Measurements from ENCODE around the gene CENPO.

The CENPO gene

DNA sequence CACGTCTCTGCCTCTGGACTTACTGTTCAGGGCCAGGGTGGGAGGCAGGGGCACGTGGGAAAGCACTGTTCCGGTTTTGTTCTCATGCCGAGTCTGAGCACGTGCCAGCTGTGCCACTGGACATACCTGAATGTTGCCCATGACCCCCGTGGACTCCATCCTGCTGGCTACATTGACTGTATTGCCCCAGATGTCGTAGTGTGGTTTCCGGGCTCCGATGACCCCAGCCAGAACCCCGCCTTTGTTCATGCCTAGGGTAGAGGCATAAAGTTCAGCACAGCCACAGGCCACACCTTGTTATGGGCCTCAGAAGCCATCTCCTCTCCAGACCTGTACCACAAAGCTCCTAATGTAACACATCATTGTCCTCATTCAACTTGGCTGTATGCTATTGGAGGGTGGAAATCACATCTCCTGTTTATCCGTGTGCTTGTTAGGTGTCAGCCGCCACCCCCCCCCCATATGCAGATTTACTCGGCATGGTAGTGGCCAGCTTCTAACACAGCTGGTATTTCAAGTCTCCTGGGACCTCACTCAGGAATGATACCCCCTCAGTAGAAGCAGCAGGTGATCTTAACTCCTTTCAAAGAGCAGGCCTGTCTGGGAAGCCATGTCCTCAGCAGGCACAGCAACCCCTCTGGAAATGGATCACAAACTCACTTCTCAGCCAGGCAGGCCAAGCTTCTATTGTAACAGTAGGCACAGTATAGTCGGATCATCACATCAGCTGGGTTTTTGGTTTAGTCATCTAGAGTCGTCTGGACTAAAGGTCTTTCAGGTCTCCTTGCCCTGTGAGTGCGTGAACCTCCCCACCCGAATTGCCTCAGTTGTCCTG is 27.6 kb downstream of the CENPO start:
- H3K4me3 ChIP-seq (ENCODE audit: low read depth, low read length), result no peak overlapping the region
- DNase-seq (ENCODE audit: low read depth), result no peak

DNA sequence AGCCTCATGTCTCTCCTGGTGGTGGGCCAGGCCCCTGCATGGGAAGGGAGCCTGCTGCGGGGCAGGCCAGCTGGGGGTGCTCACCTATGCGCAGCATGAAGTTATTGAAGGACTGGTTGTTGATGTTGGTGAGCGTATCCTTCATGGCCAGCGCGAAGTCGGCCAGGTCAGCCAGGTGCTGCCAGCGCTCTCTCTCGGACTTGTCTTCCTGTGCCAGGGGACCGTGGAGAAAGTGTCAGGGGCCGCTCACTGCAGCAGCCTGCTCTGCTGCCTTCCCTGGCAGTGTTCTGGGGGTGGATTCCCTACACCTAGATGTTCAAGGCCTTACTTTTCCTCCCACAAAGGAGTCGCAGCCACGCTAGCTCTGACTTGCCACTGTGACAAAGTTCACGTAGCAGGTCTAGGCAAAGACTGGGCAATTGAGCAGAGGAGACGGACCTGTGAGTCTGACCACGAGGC is 28.2 kb downstream of the CENPO start:
- no peak overlapping the region for H3K4me3 ChIP-seq (ENCODE audit: low read depth, low read length)
- no peak for DNase-seq (ENCODE audit: low read depth)

DNA sequence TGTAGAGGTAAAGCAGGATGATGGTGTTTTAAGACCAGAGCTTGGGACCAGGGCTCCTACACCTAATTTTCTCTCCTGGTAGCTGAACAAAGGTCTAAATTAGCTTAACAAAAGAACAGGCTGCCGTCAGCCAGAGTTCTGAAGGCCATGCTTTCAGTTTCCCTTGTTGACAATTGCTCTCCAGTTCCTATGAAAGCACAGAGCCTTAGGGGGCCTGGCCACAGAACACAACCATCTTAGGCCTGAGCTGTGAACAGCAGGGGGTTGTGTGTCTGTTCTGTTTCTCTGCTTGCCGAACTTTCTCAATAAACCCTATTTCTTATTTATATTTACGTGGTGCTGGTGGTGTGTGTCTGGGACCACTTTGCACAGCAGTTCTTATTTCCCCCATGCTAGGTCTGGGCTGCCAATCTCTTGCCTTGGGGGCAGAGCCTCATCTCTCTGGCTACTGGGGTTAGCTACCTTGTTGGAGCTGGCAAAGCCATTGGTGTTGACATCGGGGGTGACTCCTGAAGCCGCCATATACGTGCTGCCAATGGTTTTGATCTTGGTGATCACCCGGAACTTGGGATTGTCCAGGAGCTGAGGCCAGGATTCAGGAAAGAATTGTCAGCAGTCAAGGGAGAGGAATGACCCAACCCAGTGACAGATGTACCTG is 29.0 kb downstream of the CENPO start:
- no peak overlapping the region for H3K4me3 ChIP-seq (ENCODE audit: low read depth, low read length)
- no peak for DNase-seq (ENCODE audit: low read depth)

DNA sequence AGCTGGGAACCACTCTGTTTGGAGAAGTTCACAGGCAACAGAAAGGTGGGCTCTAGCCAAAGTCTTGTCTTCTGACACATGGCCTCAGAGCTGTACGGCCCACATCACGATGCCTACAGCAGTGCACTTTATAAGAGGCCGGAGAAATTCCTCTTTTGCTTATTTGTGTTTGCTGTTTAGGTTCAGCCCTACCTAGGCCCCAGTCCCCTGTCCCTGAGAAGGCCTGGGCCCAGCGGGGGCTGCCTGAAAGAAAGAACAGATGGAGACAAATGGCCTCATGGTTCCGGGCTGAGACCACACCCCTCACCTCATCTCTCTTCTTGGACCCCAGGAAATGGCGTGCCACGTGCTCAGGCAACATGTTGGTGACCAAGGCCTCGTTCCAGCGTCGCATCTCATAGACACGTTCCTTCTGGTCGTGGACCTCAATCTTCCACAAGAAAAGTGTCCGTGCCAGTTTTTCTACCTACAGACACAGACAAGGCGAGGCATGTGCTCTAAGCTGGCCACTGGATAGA is 30.9 kb downstream of the CENPO start:
- no peak overlapping the region for H3K4me3 ChIP-seq (ENCODE audit: low read depth, low read length)
- no peak for DNase-seq (ENCODE audit: low read depth)

DNA sequence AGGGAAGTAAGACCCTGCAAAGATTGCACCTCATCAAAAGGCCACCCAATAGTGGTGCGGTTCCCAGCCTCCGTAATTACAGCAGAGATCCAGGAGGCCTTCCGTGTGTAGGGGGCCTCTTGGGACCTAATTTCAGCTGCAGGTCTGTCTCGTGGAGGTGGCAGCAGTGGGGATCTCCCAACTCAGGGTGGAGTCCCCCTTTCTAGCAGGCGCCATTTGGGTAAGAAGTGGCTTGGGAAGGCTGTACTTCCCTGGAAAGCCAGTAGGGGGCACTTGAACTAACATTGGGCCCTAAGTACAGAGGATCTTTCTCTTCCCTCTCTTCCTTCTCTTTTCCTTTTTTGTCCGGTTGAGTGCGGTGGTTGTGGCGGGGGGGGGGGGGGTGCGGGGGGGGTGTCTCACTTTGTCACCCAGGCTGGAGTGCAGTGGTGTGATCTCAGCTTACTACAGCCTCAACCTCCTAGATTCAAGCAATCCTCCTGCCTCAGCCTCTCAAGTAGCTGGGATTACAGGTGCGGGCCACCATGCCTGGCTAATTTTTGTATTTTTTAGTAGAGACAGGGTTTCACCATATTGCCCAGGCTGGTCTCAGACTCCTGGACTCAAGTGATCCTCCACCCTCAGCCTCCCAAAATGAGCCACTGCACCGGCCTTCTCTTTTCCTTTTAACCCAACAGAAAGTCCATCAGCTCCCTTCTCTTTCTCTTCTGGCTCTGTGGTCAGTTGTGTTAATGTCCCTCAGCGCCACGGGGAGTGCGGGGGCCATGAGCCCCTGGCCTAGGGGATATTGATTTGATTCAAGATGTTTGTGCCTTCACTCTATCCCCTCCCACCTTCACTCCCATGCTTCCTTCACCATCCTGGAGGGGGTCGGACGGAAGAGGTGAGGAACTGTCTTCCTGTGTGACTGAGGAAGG is 32.0 kb downstream of the CENPO start:
- no peak for DNase-seq (ENCODE audit: low read depth)
- no peak overlapping the region for H3K4me3 ChIP-seq (ENCODE audit: low read depth, low read length)

DNA sequence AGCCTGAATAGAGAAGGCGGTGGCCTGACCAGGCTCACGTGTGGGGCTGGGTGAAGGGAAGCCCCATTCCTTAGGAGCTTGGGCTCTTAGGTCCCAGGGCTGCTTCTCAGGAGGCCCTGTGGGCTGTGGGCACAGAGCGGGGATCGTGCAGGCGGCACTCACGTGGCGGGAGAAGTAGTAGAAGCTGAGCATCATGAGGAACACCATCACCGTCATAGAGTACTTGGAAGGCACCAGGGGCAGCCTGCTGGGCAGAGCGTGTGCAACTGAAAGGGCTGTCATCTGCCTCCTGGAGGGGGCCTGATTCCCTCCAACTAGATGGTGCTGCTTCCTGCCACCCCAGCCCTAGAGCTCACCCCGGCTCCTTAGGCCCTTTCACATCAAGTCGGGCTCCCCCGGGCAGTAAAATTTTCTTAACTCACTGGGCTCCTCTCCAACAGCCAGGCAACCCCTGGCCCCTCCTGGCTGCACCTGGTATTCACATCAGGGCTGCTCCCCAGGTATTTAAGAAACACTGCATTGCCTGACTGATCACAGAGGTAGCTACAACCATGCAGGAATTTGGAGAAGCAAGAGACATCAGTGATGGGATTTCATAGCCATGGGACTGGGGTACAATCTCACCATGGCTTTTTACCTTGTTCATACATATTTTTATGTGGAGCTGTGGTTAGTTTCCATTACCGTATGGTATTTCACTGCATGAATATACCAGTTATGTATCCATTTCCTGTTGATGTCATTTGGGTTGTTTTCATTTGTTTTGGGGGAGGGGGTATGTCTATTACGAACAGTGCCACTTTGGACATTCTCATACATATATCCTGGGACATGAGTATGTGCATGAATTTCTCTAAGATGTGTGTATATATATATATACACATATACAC is 32.9 kb downstream of the CENPO start:
- DNase-seq (ENCODE audit: low read depth), result no peak

DNA sequence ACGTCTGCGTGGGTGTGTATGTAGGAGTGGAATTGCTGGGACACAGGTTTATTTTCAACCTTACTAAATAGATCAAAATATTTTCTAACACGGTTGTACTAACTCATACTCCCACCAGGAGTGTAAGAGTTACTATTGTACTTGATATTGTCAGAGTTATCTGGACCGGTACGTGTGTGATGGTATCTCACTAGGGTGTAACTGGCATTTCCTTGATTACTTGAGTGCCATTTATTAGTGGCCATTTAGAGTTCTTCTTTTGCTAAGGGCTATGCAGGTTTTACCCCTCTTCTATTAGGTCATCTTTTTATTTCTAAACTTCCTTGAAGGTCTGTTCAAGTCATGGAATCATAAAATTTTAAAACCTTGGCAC is 33.5 kb downstream of the CENPO start:
- H3K4me3 ChIP-seq (ENCODE audit: low read depth, low read length), result no peak overlapping the region
- DNase-seq (ENCODE audit: low read depth), result no peak

More for the DNA sequence above, 32.9 kb downstream of the CENPO start:
- H3K4me3 ChIP-seq (ENCODE audit: low read depth, low read length), result no peak overlapping the region

DNA sequence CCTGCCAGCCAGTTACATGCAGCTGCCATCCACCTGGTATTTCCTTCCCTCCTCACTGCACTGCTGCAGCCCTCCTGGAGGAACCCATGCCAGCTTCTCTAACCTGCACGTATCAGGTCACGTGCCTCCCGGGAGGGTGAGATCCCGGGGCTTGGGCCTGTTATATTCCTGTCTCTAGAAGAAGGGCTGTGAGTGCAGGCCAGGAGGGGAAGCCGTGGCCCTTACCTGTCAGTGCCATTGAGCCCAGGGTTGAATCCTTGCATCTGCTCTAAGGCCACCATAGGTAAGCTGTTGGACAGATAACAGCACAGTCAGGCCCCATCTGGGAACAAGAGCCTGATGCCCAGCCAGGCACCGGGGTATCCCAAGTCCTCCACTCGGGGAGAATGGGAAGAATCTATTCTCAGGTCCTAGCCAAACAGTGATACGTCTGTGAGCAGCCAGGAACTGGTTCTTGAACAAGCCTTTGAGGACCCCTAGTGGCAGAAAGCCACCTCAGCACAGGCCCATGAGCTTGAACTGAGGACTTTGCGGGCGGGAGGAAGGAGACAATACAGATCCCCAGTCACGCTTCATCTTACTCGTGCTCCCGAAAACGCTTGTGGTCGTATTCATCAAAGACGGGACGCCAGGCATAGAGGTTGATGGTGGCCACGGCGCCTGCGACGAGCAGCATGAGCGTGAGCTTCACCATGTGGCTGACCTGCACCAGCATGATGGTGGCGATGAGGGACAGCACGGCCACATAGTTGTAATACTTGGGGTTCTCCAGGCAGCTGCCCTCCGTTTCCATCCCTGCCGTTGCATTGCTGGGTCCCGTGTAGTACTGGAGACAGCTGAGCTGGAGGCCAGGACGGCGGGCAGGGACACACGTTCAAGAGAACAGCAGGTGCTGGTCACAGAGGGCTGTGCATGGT is 34.4 kb downstream of the CENPO start:
- DNase-seq (ENCODE audit: low read depth), result peak; percentile 60
- no peak overlapping the region for H3K4me3 ChIP-seq (ENCODE audit: low read depth, low read length)

DNA sequence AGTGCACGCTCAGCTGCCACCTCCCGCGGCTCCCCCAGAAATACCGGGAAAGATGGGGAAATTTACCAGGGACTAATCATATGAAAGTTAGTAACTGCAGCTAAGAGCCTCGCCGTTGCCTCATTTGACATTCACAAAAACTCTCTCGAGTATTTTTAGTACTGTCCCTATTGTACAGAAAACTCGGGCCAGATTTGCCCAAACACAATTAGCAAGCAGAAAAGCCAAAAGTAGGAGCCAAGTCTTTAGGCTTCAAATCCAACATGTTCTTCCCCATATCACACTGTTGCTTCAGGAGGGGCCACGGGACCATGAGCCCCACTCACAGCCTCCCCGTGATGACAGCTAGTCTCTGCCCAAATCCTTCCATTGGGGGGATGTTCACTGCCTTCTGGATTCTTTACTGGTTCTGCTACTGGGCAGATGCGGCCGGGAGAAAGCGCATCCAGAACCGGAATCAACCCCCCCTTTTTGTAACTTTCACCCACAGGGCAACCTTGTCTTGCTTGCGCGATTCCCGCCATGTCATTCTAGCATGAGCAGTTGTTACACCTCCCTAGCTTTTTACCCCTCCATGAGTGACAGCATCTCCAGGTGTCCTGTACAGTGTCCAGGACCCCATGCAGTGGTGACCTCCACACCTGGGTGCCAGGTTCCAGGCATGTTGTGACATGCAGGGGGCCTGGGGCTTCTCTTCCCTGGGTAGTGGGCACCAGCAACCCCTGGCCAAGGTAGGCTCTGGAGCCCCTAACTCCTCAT is 35.2 kb downstream of the CENPO start:
- H3K4me3 ChIP-seq (ENCODE audit: low read depth, low read length), result no peak overlapping the region

DNA sequence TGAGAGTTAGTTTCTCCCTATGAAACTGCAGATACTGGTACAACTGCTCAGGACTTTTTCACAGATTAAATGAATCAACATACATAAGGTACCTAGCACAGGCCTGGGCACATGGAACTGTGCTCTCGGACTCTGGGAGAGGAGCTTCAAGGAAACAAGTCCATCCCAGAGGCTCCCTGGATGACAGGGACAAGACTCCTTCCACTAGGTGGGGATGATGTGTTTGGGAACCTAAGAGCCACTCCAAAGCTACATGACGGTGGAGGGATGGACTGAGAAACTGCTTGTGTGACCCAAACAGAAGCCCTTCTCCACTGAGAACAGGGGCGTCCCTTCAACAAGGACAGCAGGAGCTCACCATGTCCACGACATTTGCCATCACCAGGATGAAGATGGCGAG is 37.1 kb downstream of the CENPO start:
- no peak for DNase-seq (ENCODE audit: low read depth)
- H3K4me3 ChIP-seq (ENCODE audit: low read depth, low read length), result no peak overlapping the region

More for the DNA sequence above, 35.2 kb downstream of the CENPO start:
- no peak for DNase-seq (ENCODE audit: low read depth)

DNA sequence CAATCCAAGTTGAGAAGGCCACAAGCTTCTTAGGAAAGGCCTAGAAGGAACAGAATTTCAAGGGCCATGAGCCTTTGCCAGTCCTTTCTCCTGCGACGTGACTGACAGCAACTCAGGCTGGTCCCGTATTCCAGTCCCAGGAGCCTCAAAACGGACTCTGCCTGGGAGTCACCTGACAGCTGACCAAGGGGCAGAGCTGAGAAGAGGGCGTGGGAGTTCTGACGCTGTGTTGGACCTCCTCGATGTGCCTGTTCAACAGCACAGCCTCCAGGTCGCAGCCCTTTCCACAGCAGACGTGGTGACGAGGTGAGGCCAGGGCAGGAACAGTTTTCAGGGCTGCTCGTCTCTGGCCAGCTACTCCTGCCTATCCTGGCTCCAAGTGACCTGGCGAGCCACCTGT is 37.6 kb downstream of the CENPO start:
- H3K4me3 ChIP-seq (ENCODE audit: low read depth, low read length), result no peak overlapping the region
- DNase-seq (ENCODE audit: low read depth), result no peak

DNA sequence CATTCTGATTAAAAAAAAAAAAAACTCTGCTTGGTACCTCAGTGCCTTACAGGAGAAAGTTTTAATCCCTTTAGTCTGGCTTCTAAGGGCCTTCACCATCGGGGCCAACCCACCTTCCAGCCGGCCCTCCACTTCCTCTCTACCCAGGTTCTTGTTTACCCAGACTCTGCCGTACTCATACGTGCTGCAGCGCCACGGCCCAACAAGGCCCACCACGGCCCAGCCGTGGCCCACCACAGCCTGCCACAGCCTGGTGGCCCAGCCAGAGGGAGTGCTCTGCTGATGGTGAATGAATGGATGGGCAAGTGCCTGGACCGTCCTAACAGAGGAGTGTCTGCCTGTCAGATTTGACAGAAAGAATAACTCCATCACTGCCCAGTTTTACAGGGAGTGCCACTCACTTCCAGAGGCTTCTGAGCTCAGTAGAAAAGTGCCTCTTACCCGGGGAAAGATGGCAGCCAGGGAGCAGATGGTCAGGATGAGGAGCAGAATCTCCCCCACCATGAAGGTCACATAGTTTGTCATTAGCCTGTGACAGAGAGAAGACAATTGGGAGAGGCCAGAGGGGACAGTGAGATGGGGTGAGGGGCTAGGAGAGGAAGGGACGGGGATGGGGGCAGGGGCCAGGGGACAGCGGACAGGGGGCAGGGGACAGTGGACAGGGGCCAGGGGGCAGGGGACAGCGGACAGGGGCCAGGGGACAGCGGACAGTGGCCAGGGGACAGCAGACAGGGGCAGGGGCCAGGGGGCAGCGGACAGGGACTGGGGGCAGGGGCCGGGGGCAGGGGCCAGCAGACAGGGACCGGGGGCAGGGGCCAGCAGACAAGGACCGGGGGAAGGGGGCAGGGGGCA is 38.2 kb downstream of the CENPO start:
- H3K4me3 ChIP-seq (ENCODE audit: low read depth, low read length), result no peak overlapping the region
- DNase-seq (ENCODE audit: low read depth), result no peak

DNA sequence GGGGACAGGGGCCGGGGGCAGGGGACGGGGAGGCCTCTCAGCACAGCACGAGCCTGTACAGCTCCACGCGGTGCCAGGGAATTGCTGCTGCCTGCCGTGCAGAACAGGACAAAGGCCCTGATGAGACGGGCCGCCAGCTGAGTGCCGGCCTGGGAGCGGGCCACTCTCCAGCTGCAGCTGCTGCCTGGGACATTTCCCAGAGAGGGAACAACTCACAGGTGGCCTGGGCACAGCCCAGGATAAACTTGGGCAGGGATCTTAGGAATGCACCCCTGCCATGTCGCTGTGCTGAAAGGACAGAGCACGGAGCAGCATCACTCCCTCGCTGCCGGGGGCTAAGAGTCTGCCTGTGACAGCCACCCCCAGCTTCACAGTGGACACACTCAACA is 38.8 kb downstream of the CENPO start:
- DNase-seq (ENCODE audit: low read depth), result no peak
- no peak overlapping the region for H3K4me3 ChIP-seq (ENCODE audit: low read depth, low read length)

DNA sequence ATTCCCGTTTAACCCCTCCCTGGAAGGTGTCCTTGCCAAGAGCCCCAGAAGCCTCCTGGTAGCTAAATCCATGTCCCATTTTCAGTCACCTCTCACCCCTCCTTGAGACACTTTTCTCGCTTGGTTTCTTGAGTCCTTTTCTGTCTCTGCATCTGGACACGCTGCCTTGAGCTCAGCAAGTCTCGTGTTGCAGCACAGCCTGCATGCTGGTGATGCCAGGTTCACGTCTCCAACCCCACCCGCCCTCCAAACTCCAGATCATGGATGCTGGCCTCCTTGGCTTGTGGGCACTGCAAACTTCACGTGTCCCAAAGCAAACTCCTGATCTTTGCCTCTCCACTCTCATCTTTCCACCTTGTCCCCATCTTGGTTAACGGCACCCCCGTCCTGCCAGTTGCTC is 39.3 kb downstream of the CENPO start:
- no peak for DNase-seq (ENCODE audit: low read depth)
- H3K4me3 ChIP-seq (ENCODE audit: low read depth, low read length), result no peak overlapping the region

DNA sequence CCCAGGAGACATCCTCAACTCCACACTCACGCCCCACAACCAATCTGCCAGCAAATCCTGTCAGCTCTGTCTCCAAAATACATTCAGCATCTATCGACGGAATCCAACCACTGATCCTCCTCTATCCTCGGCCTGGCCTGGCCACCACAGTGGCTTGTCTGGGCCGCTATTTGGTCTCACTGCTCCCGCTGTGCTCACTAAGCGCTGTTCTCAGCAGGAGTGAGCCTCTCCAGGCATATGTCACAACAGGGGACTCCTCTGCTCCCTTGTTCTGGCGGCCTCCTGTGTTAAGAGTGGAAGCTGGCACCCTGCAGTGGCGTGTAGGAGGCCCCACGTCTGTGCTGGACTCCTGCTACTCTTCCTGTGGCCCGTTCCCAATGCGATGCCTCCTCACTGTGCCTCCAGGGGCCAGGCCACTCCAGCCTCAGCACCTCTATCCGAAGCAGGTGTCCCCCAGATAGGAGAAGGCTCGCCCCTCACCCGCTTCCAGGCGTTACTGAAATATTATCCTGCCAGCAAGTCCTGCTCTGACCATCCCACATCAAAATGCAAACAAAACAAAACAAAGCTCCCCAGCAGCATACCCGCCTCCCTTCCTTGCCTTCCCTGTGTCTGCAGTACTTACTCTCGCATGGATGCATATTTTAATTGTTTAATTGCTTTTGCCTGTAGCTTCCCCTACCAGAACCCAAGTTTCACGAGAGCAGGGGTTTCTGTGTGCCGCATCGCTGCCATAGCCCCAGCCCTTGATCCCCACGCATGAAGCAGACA is 39.9 kb downstream of the CENPO start:
- DNase-seq (ENCODE audit: low read depth), result no peak
- H3K4me3 ChIP-seq (ENCODE audit: low read depth, low read length), result no peak overlapping the region
